Lower lobe of right lung (tissue), 2 donors: ENCODE data around the gene SDK1. TPM values are rescaled to one million over a fixed set of nuclear protein-coding genes. Genes with fewer than 3 reads are reported as not detected.

Experiments
- ATAC-seq, 2 donors: fragments of 200-7000 bp; cut with Tn5 transposase; one replicate each; pipeline ENCODE4 v1.9.1; 2020 to 2022; ENCODE audit warnings: mild to moderate bottlenecking in 2 of 2, moderate library complexity in 2 of 2
- DNase-seq: peaks from one replicate; pipeline ENCODE4 v3.0.0-alpha.2; 2020
- H3K27ac ChIP-seq: fragments of 200-600 bp; one replicate; pipeline ENCODE4 v1.8.0; 2022
- H3K27me3 ChIP-seq: fragments of 200-600 bp; one replicate; pipeline ENCODE4 v1.8.0; 2022; ENCODE audit warnings: low read depth
- H3K36me3 ChIP-seq: fragments of 200-600 bp; one replicate; pipeline ENCODE4 v1.8.0; 2022; ENCODE audit warnings: mild to moderate bottlenecking
- H3K4me1 ChIP-seq: fragments of 200-600 bp; one replicate; pipeline ENCODE4 v1.8.0; 2022
- H3K4me3 ChIP-seq: fragments of 200-600 bp; one replicate; pipeline ENCODE4 v1.8.0; 2022; ENCODE audit warnings: mild to moderate bottlenecking
- H3K9me3 ChIP-seq: fragments of 200-600 bp; one replicate; pipeline ENCODE4 v1.8.0; 2022
- CTCF ChIP-seq: fragments of 200-600 bp; IDR thresholded peaks from one replicate; pipeline ENCODE4 v1.8.0; 2022; ENCODE audit warnings: antibody characterized with exemption, mild to moderate bottlenecking
- intact Hi-C: fragments of 100-400 bp; cut with DNase I; formaldehyde crosslinking; loops from one replicate; pipeline ENCODE4 v1.11.0; 2022
- total RNA-seq: library from RNA; stranded (reverse); fragmentation: NEBNext Ultra II Directional; extraction: Animal tissue kit (Norgen Biotek cat#: 25700); gene quantifications from one replicate; pipeline ENCODE4 v1.2.1, GENCODE V29; 2021
- donor health status: DM: no; HTN: yes; CAD: no; lungs with severe emphysema.

The SDK1 gene
- total RNA-seq, 1 donor from 2014 or later = 10.0 TPM

- Histone ChIP-seq H3K27me3 (no peaks in the 10 kb centered on the region), H3K4me1 (no peaks in the 10 kb centered on the region), H3K27ac (no peak overlapping the region), H3K4me3 (no peak overlapping the region), H3K9me3 (no peaks in the 10 kb centered on the region), H3K36me3 (no peaks in the 10 kb centered on the region)
- ATAC-seq = no peak
- intact Hi-C loops = no loop called here
- no peak for DNase-seq
- TF ChIP-seq CTCF = no peak
Measured at GRCh38 chr7:4147926-4148620, 847.0 kb downstream of the SDK1 start.

GRCh38 chr7:4149236-4149635 lies 848.2 kb downstream of the SDK1 start:
- Histone ChIP-seq H3K4me1 (no peaks in the 10 kb centered on the region), H3K36me3 (no peaks in the 10 kb centered on the region), H3K9me3 (no peaks in the 10 kb centered on the region), H3K27me3 (no peaks in the 10 kb centered on the region), H3K27ac (no peak overlapping the region), H3K4me3 (no peak overlapping the region)
- DNase-seq = no peak
- intact Hi-C loops = no loop called here
- no peak for TF ChIP-seq CTCF
- no peak for ATAC-seq

GRCh38 chr7:4149645-4150044 lies 848.6 kb downstream of the SDK1 start:
- H3K4me3 ChIP-seq = no peak overlapping the region
- intact Hi-C loops = no loop called here
- H3K27me3 ChIP-seq = no peaks in the 10 kb centered on the region
- no peaks in the 10 kb centered on the region for H3K9me3 ChIP-seq
- DNase-seq (no peak), ATAC-seq (no peak)
- H3K27ac ChIP-seq = no peak overlapping the region
- TF ChIP-seq CTCF = no peak
- no peaks in the 10 kb centered on the region for H3K4me1 ChIP-seq
- H3K36me3 ChIP-seq = no peaks in the 10 kb centered on the region

GRCh38 chr7:4150731-4151130 lies 849.7 kb downstream of the SDK1 start:
- ATAC-seq (no peak), DNase-seq (no peak)
- Histone ChIP-seq H3K4me3 (no peak overlapping the region), H3K9me3 (no peaks in the 10 kb centered on the region), H3K27ac (no peak overlapping the region), H3K36me3 (no peaks in the 10 kb centered on the region), H3K4me1 (no peaks in the 10 kb centered on the region), H3K27me3 (no peaks in the 10 kb centered on the region)
- TF ChIP-seq CTCF = no peak
- intact Hi-C loops = no loop called here

- no peaks in the 10 kb centered on the region for H3K27me3 ChIP-seq
- no peak for TF ChIP-seq CTCF
- H3K36me3 ChIP-seq = no peaks in the 10 kb centered on the region
- no peaks in the 10 kb centered on the region for H3K9me3 ChIP-seq
- no peaks in the 10 kb centered on the region for H3K4me1 ChIP-seq
- no peak for ATAC-seq
- no peak overlapping the region for H3K4me3 ChIP-seq
- intact Hi-C loops = no loop called here
- H3K27ac ChIP-seq = no peak overlapping the region
- no peak for DNase-seq
Measured at GRCh38 chr7:4151524-4151923, 850.5 kb downstream of the SDK1 start.
